HG02870 (cell line): ENCODE measurements around the gene LY6G6D.

Experiments
- ATAC-seq: cut with Tn5 transposase; IDR thresholded peaks from one replicate; pipeline ENCODE4 v1.9.1; 2021; ENCODE audit warnings: mild to moderate bottlenecking, moderate library complexity; ENCODE audit not compliant: unreplicated experiment

Gene LY6G6D

DNA sequence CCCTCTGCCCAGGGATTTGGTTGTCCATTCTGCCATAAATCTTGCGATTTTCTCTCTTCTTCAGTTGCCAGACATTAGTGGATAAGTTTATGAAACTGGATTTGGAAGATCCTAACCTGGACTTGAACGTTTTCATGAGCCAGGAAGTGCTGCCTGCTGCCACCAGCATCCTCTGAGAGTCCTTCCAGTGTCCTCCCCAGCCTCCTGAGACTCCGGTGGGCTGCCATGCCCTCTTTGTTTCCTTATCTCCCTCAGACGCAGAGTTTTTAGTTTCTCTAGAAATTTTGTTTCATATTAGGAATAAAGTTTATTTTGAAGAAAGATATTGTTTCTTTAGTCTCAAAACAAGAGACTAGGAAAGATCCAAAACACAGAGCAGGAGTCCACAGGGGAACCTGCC, 47.2 kb downstream of the LY6G6D start, which contains the start of gene SAPCD1:
Gene SAPCD1, plus strand, starts transcription at position 301 of the 400 bp plus-strand sequence. CDS start 399 bp downstream, outside the sequence.
- no peak for ATAC-seq

DNA sequence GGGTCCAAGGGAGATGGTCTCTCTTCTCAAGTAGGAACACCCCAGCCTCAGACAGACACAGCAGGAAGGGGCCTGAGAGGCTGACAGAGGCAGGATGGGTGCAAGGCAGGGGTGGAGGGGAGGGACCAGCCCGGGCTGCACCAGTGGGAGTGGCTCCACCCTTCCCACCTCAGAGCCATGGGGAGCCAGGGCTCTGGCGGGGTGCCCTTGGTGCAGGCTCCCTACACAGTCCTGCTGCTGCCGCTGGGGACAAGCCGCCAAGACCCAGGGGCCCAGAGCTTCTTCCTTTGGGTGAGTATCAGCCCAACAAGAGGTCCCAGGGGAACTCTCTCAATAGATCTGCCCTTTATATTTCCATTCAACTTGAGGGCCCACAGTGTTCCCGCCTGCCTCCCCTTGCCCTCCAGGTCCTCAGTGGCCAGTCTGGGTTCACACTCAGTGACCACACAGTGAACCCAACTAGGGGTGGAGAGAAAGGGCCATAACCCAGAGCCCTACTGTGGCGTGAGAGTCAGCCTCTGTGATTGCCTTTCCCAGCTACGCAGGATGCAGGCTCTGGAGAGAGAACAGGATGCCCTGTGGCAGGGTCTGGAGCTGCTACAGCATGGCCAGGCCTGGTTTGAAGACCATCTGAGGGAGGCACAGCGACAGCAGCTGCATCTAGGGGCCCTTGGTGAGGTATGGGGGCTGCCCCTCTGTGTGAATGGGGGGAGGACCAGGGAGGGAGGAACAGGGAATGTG, 47.9 kb downstream of the LY6G6D start:
- no peak for ATAC-seq

DNA sequence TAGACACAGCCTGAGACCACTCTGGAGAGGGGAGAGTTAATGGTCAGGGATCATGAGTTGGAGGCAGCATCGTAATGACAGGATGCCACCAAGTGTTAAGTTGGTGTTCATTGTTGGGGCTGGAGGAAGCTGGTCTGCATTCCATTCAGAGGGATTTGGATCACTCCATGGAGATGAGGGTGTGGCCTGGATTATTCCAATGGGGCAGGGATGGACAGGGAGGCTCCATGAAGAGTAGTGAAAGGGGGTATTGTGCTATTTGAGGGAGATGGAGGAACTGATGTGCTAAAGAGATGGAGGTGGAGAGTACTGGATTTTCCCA, 48.4 kb downstream of the LY6G6D start:
- ATAC-seq: no peak

DNA sequence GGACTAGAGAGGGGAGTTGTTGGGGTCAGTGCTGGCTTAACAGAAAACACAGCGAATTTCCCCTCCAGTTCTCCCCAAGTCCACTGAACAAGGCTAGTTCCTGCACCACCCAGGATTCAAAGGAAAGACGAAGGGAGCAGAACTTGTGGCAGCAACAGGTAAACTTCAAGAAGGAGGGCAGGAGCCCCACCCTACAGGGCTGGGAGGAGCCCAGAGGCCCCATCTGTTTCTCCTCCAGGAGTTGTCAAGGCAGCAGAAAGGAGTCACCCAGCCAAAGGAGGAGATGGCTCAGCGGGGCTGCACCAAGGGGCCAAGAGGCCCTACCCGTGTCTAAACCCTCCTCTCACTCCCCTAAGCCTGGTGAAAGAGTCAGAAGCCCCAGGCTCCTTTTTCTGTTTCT, 49.0 kb downstream of the LY6G6D start:
- ATAC-seq: no peak

DNA sequence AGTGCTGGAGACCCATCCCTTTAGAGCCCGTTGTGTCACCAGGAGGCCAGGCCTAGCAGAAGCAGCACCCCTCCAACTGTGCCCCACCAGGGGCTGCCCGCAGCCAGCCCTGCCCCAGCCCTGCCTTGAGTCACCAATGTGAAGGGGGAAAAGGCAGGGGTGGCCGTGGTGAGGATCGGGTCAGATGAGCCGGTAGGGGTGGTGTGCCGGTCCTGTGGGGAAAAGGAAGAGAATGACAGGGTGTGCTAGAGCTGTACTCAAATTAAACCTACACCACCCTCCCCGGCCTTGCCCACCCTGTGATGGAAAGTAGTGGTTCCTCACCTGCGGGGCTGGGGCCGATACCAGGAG, 50.4 kb downstream of the LY6G6D start:
- ATAC-seq: no peak

DNA sequence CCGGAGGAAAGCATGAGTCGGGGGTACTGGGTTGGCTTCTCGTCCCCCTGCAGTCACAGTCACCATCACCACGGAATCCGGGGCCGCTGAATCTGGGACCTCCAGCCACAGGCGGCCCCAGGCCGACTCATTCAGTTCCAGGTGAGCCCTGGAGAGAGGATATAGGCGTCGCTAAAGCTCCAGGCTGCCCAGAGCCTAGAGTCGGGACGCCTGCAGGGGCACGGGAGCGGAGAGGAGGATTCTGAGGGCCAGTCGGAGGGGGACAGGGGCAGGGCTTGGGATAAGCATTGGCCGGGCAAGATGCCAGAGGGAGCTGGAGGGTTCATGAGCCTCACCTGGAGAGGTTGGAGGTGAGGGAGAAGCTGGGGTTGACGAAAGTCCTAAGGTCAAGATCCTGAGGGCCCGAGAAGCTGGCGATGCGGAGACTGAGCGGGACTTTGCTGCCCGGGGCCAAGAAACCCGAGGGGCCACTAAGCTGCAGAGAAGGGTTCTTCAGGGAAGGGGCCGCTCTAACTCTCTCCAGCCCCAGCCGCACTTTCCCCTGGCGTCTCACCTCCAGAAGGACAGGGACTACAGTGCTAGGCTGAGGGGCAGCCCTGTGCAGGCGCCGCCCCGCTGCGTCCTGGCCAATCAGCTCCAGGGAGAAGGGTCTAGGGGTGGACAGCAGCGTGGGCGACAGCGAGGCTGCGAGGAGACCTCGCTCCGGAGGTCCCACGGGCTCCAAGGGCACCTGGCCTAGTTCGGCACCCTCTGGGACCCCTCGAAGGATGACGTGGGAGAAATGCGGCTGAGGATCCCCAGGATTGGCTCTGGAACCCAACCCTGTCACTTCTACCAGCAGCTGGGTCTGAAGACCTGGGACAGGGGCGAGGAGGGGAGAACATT, 51.0 kb downstream of the LY6G6D start:
- ATAC-seq: no peak

DNA sequence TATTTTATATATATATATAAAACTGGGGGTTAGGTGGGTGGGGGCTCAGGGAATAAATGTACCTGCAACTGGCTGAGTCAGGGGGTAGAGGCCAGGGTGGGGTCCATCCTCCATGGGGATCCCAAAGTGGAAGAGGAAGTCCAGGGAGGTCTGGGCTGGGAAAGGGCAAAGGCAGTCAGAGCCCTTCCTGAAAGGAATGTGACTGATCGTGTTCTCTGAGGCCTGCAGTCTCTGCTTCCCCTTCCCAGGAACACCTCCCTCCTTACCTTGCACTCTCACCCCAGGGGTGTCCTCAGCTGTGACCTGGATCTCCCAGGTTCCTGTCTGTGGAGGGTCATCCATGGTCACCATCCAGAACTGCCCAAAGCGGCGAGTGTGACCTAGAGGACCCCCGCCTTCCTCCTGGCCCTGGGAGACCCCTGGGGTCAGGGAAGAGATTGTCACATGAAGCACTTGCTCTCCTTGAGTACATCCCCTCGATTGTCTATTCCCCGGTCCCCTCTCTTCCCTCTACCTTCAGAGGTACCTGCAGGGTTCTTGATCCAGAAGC, 52.0 kb downstream of the LY6G6D start:
- no peak for ATAC-seq
